Activated naive CD4-positive, alpha-beta T cell treated with anti-CD3 and anti-CD28 coated beads for 36 hours (primary cell): ENCODE results near the gene RELN. TPM values are rescaled to one million over a fixed set of nuclear protein-coding genes. Genes with fewer than 3 reads are reported as not detected.

Experiments
- CTCF ChIA-PET: fragments of 350-600 bp; sonication (Branson Sonifier 250); formaldehyde crosslinking; loops from one replicate; lab custom pipeline; 2021; ENCODE audit warnings: antibody characterized with exemption; lab: Charles Lee
- DNase-seq: peaks from one replicate; pipeline ENCODE4 v3.0.0-alpha.2; 2020
- H3K27ac Mint-ChIP-seq: one replicate; pipeline ENCODE4 v1.8.0; 2021; ENCODE audit warnings: mild to moderate bottlenecking, mixed read lengths
- H3K27me3 Mint-ChIP-seq: one replicate; pipeline ENCODE4 v1.8.0; 2021; ENCODE audit warnings: low read depth, mixed read lengths
- H3K36me3 Mint-ChIP-seq: one replicate; pipeline ENCODE4 v1.8.0; 2021; ENCODE audit warnings: low read depth, mixed read lengths
- H3K4me1 Mint-ChIP-seq: one replicate; pipeline ENCODE4 v1.8.0; 2021; ENCODE audit warnings: low read depth, mixed read lengths
- H3K4me3 Mint-ChIP-seq: one replicate; pipeline ENCODE4 v1.8.0; 2021; ENCODE audit warnings: mild to moderate bottlenecking, moderate library complexity, mixed read lengths
- H3K9me3 Mint-ChIP-seq: one replicate; pipeline ENCODE4 v1.8.0; 2021; ENCODE audit warnings: mixed read lengths
- intact Hi-C: fragments of 100-400 bp; cut with micrococcal nuclease; formaldehyde crosslinking; loops from one replicate; pipeline ENCODE4 v1.15.1; 2023
- total RNA-seq, 2 experiments: library from RNA; stranded (reverse); gene quantifications; one replicate each; pipeline ENCODE4 v1.2.3, GENCODE V29; 2021

Gene RELN
- total RNA-seq, 2 experiments from 2014 or later = not detected

- peaks cover 2% of the 10 kb centered on the region for H3K27me3 Mint-ChIP-seq
- no peak overlapping the region for H3K27ac Mint-ChIP-seq
- H3K36me3 Mint-ChIP-seq = no peaks in the 10 kb centered on the region
- H3K9me3 Mint-ChIP-seq = no peaks in the 10 kb centered on the region
- intact Hi-C loops = no loop called here
- no peak for DNase-seq
- H3K4me3 Mint-ChIP-seq = no peak overlapping the region
- H3K4me1 Mint-ChIP-seq = no peaks in the 10 kb centered on the region
- CTCF ChIA-PET = interaction anchor here (0.8 kb wide), 1 partner anchor 147 kb away, joined by 3 read pairs; no protein-coding TSS in a partner anchor
These were observed 260.4 kb downstream of the RELN start for GRCh38 chr7:103729026-103729425.

GRCh38 chr7:103727982-103728610 is 261.4 kb downstream of the RELN start:
- no peak overlapping the region for H3K27ac Mint-ChIP-seq
- intact Hi-C loops = no loop called here
- CTCF ChIA-PET = interaction anchor here (0.8 kb wide), 1 partner anchor 146 kb away, joined by 3 read pairs; no protein-coding TSS in a partner anchor
- no peak overlapping the region for H3K4me3 Mint-ChIP-seq
- peaks cover 5% of the 10 kb centered on the region for H3K27me3 Mint-ChIP-seq
- no peaks in the 10 kb centered on the region for H3K36me3 Mint-ChIP-seq
- no peaks in the 10 kb centered on the region for H3K9me3 Mint-ChIP-seq
- no peaks in the 10 kb centered on the region for H3K4me1 Mint-ChIP-seq
- DNase-seq = no peak

- Mint-ChIP-seq H3K4me3 (no peak overlapping the region), H3K27ac (no peak overlapping the region), H3K9me3 (no peaks in the 10 kb centered on the region), H3K4me1 (no peaks in the 10 kb centered on the region), H3K36me3 (no peaks in the 10 kb centered on the region), H3K27me3 (peaks cover 15% of the 10 kb centered on the region)
- no peak for DNase-seq
- intact Hi-C loops = no loop called here
- CTCF ChIA-PET = no interaction called here
These were observed 270.4 kb downstream of the RELN start for GRCh38 chr7:103719070-103719469.

GRCh38 chr7:103718482-103719061 is 270.9 kb downstream of the RELN start:
- no peak overlapping the region for H3K4me3 Mint-ChIP-seq
- no peak for DNase-seq
- no peaks in the 10 kb centered on the region for H3K36me3 Mint-ChIP-seq
- no peaks in the 10 kb centered on the region for H3K9me3 Mint-ChIP-seq
- H3K27ac Mint-ChIP-seq = no peak overlapping the region
- intact Hi-C loops = no loop called here
- CTCF ChIA-PET = no interaction called here
- no peaks in the 10 kb centered on the region for H3K4me1 Mint-ChIP-seq
- H3K27me3 Mint-ChIP-seq = peaks cover 15% of the 10 kb centered on the region

- no peak overlapping the region for H3K4me3 Mint-ChIP-seq
- intact Hi-C loops = no loop called here
- H3K27me3 Mint-ChIP-seq = peaks cover 11% of the 10 kb centered on the region
- DNase-seq = no peak
- H3K9me3 Mint-ChIP-seq = no peaks in the 10 kb centered on the region
- CTCF ChIA-PET = no interaction called here
- H3K4me1 Mint-ChIP-seq = no peaks in the 10 kb centered on the region
- no peaks in the 10 kb centered on the region for H3K36me3 Mint-ChIP-seq
- no peak overlapping the region for H3K27ac Mint-ChIP-seq
These were observed 271.9 kb downstream of the RELN start for GRCh38 chr7:103717574-103717973.

GRCh38 chr7:103715376-103716120 is 273.9 kb downstream of the RELN start:
- Mint-ChIP-seq H3K36me3 (no peaks in the 10 kb centered on the region), H3K9me3 (no peaks in the 10 kb centered on the region), H3K4me3 (no peak overlapping the region), H3K4me1 (no peaks in the 10 kb centered on the region), H3K27ac (no peak overlapping the region), H3K27me3 (peaks cover 8% of the 10 kb centered on the region)
- intact Hi-C loops = no loop called here
- CTCF ChIA-PET = no interaction called here
- no peak for DNase-seq

GRCh38 chr7:103714376-103714927 is 275.0 kb downstream of the RELN start:
- Mint-ChIP-seq H3K9me3 (no peaks in the 10 kb centered on the region), H3K4me1 (no peaks in the 10 kb centered on the region), H3K27ac (no peak overlapping the region), H3K4me3 (no peak overlapping the region), H3K27me3 (peaks cover 11% of the 10 kb centered on the region), H3K36me3 (no peaks in the 10 kb centered on the region)
- CTCF ChIA-PET = no interaction called here
- DNase-seq = no peak
- intact Hi-C loops = no loop called here

- Mint-ChIP-seq H3K4me1 (no peaks in the 10 kb centered on the region), H3K9me3 (no peaks in the 10 kb centered on the region), H3K36me3 (no peaks in the 10 kb centered on the region), H3K4me3 (no peak overlapping the region), H3K27ac (no peak overlapping the region), H3K27me3 (peaks cover 11% of the 10 kb centered on the region)
- intact Hi-C loops = no loop called here
- CTCF ChIA-PET = no interaction called here
- no peak for DNase-seq
These were observed 276.3 kb downstream of the RELN start for GRCh38 chr7:103712991-103713778.

GRCh38 chr7:103711413-103711812 is 278.0 kb downstream of the RELN start:
- no peaks in the 10 kb centered on the region for H3K36me3 Mint-ChIP-seq
- H3K9me3 Mint-ChIP-seq = no peaks in the 10 kb centered on the region
- CTCF ChIA-PET = no interaction called here
- intact Hi-C loops = no loop called here
- peaks cover 11% of the 10 kb centered on the region for H3K27me3 Mint-ChIP-seq
- no peak for DNase-seq
- no peaks in the 10 kb centered on the region for H3K4me1 Mint-ChIP-seq
- no peak overlapping the region for H3K27ac Mint-ChIP-seq
- H3K4me3 Mint-ChIP-seq = no peak overlapping the region

- H3K27ac Mint-ChIP-seq = no peak overlapping the region
- no peaks in the 10 kb centered on the region for H3K9me3 Mint-ChIP-seq
- H3K4me1 Mint-ChIP-seq = no peaks in the 10 kb centered on the region
- peaks cover 3% of the 10 kb centered on the region for H3K27me3 Mint-ChIP-seq
- intact Hi-C loops = no loop called here
- CTCF ChIA-PET = no interaction called here
- no peak overlapping the region for H3K4me3 Mint-ChIP-seq
- no peaks in the 10 kb centered on the region for H3K36me3 Mint-ChIP-seq
- no peak for DNase-seq
These were observed 279.2 kb downstream of the RELN start for GRCh38 chr7:103710247-103710646.

- H3K27me3 Mint-ChIP-seq = peaks cover 3% of the 10 kb centered on the region
- no peak overlapping the region for H3K27ac Mint-ChIP-seq
- intact Hi-C loops = no loop called here
- CTCF ChIA-PET = no interaction called here
- H3K9me3 Mint-ChIP-seq = no peaks in the 10 kb centered on the region
- H3K4me3 Mint-ChIP-seq = no peak overlapping the region
- no peak for DNase-seq
- H3K4me1 Mint-ChIP-seq = no peaks in the 10 kb centered on the region
- no peaks in the 10 kb centered on the region for H3K36me3 Mint-ChIP-seq
These were observed 282.7 kb downstream of the RELN start for GRCh38 chr7:103706805-103707204.

- no peak for DNase-seq
- Mint-ChIP-seq H3K4me3 (no peak overlapping the region), H3K27ac (no peak overlapping the region), H3K36me3 (no peaks in the 10 kb centered on the region), H3K27me3 (peaks cover 3% of the 10 kb centered on the region), H3K9me3 (no peaks in the 10 kb centered on the region), H3K4me1 (no peaks in the 10 kb centered on the region)
- CTCF ChIA-PET = no interaction called here
- intact Hi-C loops = no loop called here
These were observed 283.9 kb downstream of the RELN start for GRCh38 chr7:103705542-103705941.
